Stomach (tissue), 9 donors: ENCODE measurements around the gene ANKRD6. TPM values are rescaled to one million over a fixed set of nuclear protein-coding genes. Genes with fewer than 3 reads are reported as not detected.

Source experiments
- DNase-seq, 2 donors: peaks; one replicate each; pipeline versions ENCODE4 v3.0.0 to v3.0.0-alpha.2; 2013 to 2019
- H3K27ac ChIP-seq, 5 donors: fragments of 200-600 bp in 4 of 5; sonication (generic) in 4 of 5; one replicate each; pipeline ENCODE4 v1.5.1; 2013 to 2019; ENCODE audit warnings: mild to moderate bottlenecking in 1 of 5, moderate library complexity in 1 of 5
- H3K27me3 ChIP-seq, 3 donors: fragments of 200-600 bp; sonication (generic); one replicate each; pipeline ENCODE4 v1.5.1; 2017 to 2019; ENCODE audit warnings: mixed run types in 1 of 3
- H3K36me3 ChIP-seq, 4 donors: fragments of 200-600 bp; sonication (generic); 1 replicate in 3 of 4; 2 replicates in 1 of 4; pipeline ENCODE4 v1.5.1; 2016 to 2019
- H3K4me1 ChIP-seq, 4 donors: fragments of 200-600 bp; sonication (generic); one replicate each; pipeline ENCODE4 v1.5.1; 2016 to 2019
- H3K4me3 ChIP-seq, 4 donors: fragments of 200-600 bp; sonication (generic) in 3 of 4; one replicate each; pipeline ENCODE4 v1.5.1; 2016 to 2019; ENCODE audit warnings: mild to moderate bottlenecking in 1 of 4
- H3K9me3 ChIP-seq, 4 donors: fragments of 200-600 bp; sonication (generic); one replicate each; pipeline ENCODE4 v1.5.1; 2016 to 2019
- EP300 ChIP-seq: sonication (generic); formaldehyde crosslinking; IDR thresholded peaks from one replicate; pipeline ENCODE4 v1.6.1; 2017; ENCODE audit warnings: antibody characterized with exemption
- POLR2A ChIP-seq, 4 donors: fragments of 450-650 bp; IDR thresholded peaks; one replicate each; pipeline ENCODE4 v1.6.1; 2016; ENCODE audit warnings: antibody characterized with exemption in 4 of 4, control low read depth in 2 of 4, mild to moderate bottlenecking in 1 of 4, moderate library complexity in 1 of 4
- POLR2AphosphoS5 ChIP-seq, 3 donors: sonication (generic); formaldehyde crosslinking; IDR thresholded peaks; one replicate each; pipeline ENCODE4 v1.6.1; 2016; ENCODE audit warnings: antibody characterized with exemption in 3 of 3
- WGBS, 5 donors: extraction: QIAGEN DNeasy Blood & Tissue Kit in 3 of 5; methylation state at CpG; one replicate each; pipeline versions ENCODE4 v1.1.5 to v1.1.7; 2013 to 2018; 5-methylcytosine and 5-hydroxymethylcytosine counted together
- intact Hi-C: fragments of 100-400 bp; cut with DNase I; formaldehyde crosslinking; loops from one replicate; pipeline ENCODE4 v1.15.1; 2023; ENCODE audit warnings: low total_unique reads
- polyA plus RNA-seq, 3 donors: library from polyadenylated mRNA; stranded (reverse); fragments of 200-250 nt; gene quantifications; one replicate each; pipeline ENCODE4 v1.2.3, GENCODE V29; 2013
- total RNA-seq, 5 donors: library from RNA; depleted of rRNA; stranded (reverse); fragments of >200 nt; gene quantifications; one replicate each; pipeline versions ENCODE4 v1.1.0 to v1.2.3, GENCODE V29; 2014 to 2016
- TF ChIP-seq, protein P1 (sequence below), 7 experiments: fragments of 450-650 bp in 4 of 7; fragments of 200-600 bp in 3 of 7; sonication (generic) in 3 of 7; IDR thresholded peaks; one replicate each; pipeline ENCODE4 v1.5.1; 2016 to 2019; ENCODE audit warnings: antibody characterized with exemption in 7 of 7, control low read depth in 2 of 7, mild to moderate bottlenecking in 1 of 7
- donor health status: healthy with polysubstance abuse.
- donor health status: Bipolar disorder and iron deficiency.
- donor health status: healthy.

ANKRD6 gene
- total and polyA plus RNA-seq, 8 donors = 2.1 to 145 (median 6.1) TPM

DNA sequence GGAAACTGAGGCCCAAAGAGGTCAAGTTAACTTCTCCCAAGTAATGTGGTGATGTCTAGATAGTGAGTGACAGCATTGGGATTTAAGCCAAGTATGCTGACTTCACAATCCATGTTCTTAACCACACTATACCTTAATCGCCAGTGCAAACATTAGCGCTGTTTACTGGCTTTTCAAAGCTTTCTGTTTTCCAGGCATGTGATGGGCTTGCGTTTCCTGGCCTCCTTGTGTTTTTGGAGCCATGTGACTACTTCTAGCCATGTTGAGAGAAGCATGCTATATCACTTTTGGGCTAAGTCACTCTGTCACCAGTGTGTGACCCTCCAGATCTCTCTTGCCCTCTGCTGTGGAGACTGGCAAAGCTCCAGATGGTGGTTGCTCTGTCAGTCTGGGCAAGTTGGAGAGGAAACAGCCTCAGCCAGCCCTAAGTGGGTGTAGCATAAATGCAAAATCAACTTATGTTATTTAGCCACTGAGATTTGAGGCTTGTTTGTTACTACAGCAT, 76.9 kb downstream of the ANKRD6 start:
- DNase-seq = peak; percentile 42 to 69
- intact Hi-C loops = no loop called here
- no peaks in the 10 kb centered on the region for H3K9me3 ChIP-seq
- H3K27me3 ChIP-seq = no peaks in the 10 kb centered on the region
- WGBS, 5 donors = 27 to 37% (median 32%) methylated on average over 3 of the region's 3 CpGs
- TF ChIP-seq EP300 = no peak
- TF ChIP-seq POLR2A (IDR thresholded peaks at IDR 0.05) = no peak
- TF ChIP-seq POLR2AphosphoS5 (IDR thresholded peaks at IDR 0.05) = peak in 1 of 3 donors; percentile 55
- TF ChIP-seq, protein P1, sequence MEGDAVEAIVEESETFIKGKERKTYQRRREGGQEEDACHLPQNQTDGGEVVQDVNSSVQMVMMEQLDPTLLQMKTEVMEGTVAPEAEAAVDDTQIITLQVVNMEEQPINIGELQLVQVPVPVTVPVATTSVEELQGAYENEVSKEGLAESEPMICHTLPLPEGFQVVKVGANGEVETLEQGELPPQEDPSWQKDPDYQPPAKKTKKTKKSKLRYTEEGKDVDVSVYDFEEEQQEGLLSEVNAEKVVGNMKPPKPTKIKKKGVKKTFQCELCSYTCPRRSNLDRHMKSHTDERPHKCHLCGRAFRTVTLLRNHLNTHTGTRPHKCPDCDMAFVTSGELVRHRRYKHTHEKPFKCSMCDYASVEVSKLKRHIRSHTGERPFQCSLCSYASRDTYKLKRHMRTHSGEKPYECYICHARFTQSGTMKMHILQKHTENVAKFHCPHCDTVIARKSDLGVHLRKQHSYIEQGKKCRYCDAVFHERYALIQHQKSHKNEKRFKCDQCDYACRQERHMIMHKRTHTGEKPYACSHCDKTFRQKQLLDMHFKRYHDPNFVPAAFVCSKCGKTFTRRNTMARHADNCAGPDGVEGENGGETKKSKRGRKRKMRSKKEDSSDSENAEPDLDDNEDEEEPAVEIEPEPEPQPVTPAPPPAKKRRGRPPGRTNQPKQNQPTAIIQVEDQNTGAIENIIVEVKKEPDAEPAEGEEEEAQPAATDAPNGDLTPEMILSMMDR (IDR thresholded peaks at IDR 0.05) = no peak
- no peaks in the 10 kb centered on the region for H3K36me3 ChIP-seq
- peaks cover 0 to 34% (median 13%) of the 10 kb centered on the region in 4 donors for H3K4me1 ChIP-seq
- no peak overlapping the region for H3K4me3 ChIP-seq
- H3K27ac ChIP-seq = no peak overlapping the region

DNA sequence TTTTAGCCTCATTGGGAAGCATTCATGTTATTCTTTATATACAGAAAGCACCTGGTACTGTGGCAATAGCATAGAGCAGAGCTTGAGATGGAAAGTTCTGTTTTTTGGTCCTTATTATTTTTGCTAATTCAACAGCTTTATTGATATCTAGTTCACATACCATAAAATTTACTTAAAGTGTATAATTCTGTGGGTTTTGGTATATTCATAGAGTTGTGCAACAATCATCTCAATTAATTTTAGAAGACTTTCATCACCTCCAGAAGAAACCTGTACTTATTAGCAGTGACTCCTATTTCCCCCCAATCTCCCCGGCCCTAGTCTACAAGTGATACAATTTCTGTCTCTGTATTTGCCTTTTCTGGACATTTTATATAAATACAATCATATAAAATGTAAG, 77.4 kb downstream of the ANKRD6 start:
- no peaks in the 10 kb centered on the region for H3K36me3 ChIP-seq
- WGBS, 5 donors = 89 to 100% (median 90%) methylated on average over 1 of the region's 1 CpG
- TF ChIP-seq, protein P1 (IDR thresholded peaks at IDR 0.05) = no peak
- TF ChIP-seq EP300 (no peak), POLR2A (IDR thresholded peaks at IDR 0.05) (no peak), POLR2AphosphoS5 (IDR thresholded peaks at IDR 0.05) (no peak)
- no peak for DNase-seq
- no peak overlapping the region for H3K4me3 ChIP-seq
- H3K27ac ChIP-seq = no peak overlapping the region
- no peaks in the 10 kb centered on the region for H3K9me3 ChIP-seq
- peaks cover 0 to 34% (median 13%) of the 10 kb centered on the region in 4 donors for H3K4me1 ChIP-seq
- intact Hi-C loops = no loop called here
- H3K27me3 ChIP-seq = no peaks in the 10 kb centered on the region

DNA sequence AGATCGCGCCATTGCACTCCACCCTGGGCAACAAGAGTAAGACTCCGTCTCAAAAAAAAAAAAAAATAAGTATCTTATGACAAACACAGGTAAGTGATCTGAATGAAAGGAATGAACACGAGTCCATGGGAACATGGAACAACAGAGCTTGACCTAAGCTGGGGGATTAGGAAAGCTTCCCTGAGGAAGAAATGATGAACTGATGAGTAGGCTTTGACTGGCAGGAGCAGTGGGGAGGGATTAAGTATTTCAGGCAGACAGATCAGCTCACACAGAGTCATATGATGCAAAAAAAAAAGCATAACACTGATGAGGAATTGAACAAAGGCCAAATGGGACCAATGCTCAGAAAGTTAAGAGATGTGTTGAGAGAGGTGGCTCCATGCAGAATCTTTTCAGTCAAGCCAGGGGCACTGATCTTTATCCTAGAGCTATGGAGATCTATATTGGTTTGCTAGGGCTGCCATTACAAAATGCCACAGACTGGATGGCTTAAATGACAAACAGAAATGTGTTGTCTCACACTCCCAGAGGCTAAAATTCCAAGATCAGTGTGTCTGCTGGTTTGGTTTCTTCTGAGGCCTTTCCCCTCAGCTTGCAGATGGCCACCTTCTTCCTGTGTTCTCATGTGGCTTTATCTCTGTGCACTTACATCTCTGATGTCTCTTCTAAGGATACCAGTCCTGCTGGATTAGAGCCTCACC, 85.6 kb downstream of the ANKRD6 start:
- DNase-seq = no peak
- H3K9me3 ChIP-seq = no peaks in the 10 kb centered on the region
- no peaks in the 10 kb centered on the region for H3K4me1 ChIP-seq
- 90 to 97% (median 96%) methylated on average over 4 of the region's 4 CpGs for WGBS, 5 donors
- no peak for TF ChIP-seq EP300
- TF ChIP-seq POLR2A (IDR thresholded peaks at IDR 0.05) = no peak
- no peak for TF ChIP-seq POLR2AphosphoS5 (IDR thresholded peaks at IDR 0.05)
- TF ChIP-seq, protein P1 (IDR thresholded peaks at IDR 0.05) = no peak
- no peaks in the 10 kb centered on the region for H3K36me3 ChIP-seq
- no peaks in the 10 kb centered on the region for H3K27me3 ChIP-seq
- intact Hi-C loops = no loop called here
- H3K27ac ChIP-seq = no peak overlapping the region
- no peak overlapping the region for H3K4me3 ChIP-seq

DNA sequence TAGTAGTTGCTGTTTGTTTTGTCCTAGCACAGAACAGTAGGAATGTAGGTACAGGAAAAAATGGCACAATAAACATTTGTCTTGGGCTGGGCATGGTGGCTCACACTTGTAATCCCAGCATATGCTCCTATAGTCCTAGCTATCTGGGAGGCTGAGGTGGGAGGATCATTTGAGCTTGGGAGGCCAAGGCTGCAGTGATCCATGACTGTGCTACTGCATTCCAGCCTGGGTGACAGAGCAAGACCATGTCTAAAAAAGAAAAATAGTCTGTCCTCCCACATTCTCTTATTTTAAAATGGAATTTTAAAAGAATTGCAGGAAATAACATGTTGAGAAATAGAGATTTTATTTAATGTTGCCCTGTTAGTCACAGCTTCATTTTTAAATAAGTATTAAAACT, 87.8 kb downstream of the ANKRD6 start:
- Histone ChIP-seq H3K4me3 (no peak overlapping the region), H3K27me3 (no peaks in the 10 kb centered on the region), H3K36me3 (no peaks in the 10 kb centered on the region), H3K27ac (no peak overlapping the region), H3K9me3 (no peaks in the 10 kb centered on the region), H3K4me1 (peaks cover 0 to 3% (median 0%) of the 10 kb centered on the region in 4 donors)
- intact Hi-C loops = no loop called here
- TF ChIP-seq EP300 (no peak), POLR2AphosphoS5 (IDR thresholded peaks at IDR 0.05) (no peak), POLR2A (IDR thresholded peaks at IDR 0.05) (no peak)
- TF ChIP-seq, protein P1 (IDR thresholded peaks at IDR 0.05) = no peak
- no peak for DNase-seq
